Endothelial cell of umbilical vein (primary cell): Measurements from ENCODE around the gene ARHGAP21. TPM values are rescaled to one million over a fixed set of nuclear protein-coding genes. Genes with fewer than 3 reads are reported as not detected.

ENCODE experiments used
- BruUV-seq: library from RNA; stranded (reverse); fragments of 400-500 nt; replicated peaks from 2 replicates; lab custom pipeline; 2021; lab: Mats Ljungman, UMichigan
- CTCF ChIA-PET: fragments of 300-600, 350-600 bp; sonication (Branson Sonifier 250); formaldehyde crosslinking; loops from one replicate; lab custom pipeline; 2021; ENCODE audit warnings: antibody characterized with exemption, inconsistent platforms; lab: Charles Lee
- POLR2A ChIA-PET: fragments of 300-600, 350-600 bp; sonication (Branson Sonifier 250); formaldehyde crosslinking; loops from one replicate; lab custom pipeline; 2021; ENCODE audit warnings: antibody characterized with exemption, inconsistent platforms; lab: Charles Lee
- DNase-seq: peaks from one replicate; pipeline ENCODE4 v3.0.0-alpha.2; 2011; ENCODE audit warnings: low read depth, low spot score
- FAIRE-seq: peaks from 2 replicates; lab custom pipeline; 2011; peaks lifted over from hg19 to GRCh38; lab: Jason Lieb, UNC
- H2AFZ ChIP-seq: 2 replicates; pipeline ENCODE4 v1.6.0; 2012; ENCODE audit warnings: low read depth, low read length, control low read depth, inconsistent platforms
- H3K27ac ChIP-seq: 2 replicates; pipeline ENCODE4 v1.5.1; 2011; ENCODE audit warnings: low read depth, mild to moderate bottlenecking, control low read depth, low read length, moderate library complexity; ENCODE audit not compliant: insufficient read depth
- H3K27me3 ChIP-seq, 2 experiments: 2 replicates each; pipeline versions ENCODE4 v1.6.0 to v1.6.1; 2011; ENCODE audit warnings: low read length in 2 of 2, mixed read lengths in 1 of 2; ENCODE audit not compliant: control insufficient read depth in 2 of 2, insufficient read depth in 2 of 2
- H3K36me3 ChIP-seq, 2 experiments: 2 replicates in 1 of 2; 3 replicates in 1 of 2; pipeline ENCODE4 v1.5.1; 2011; ENCODE audit warnings: low read length in 2 of 2, mild to moderate bottlenecking in 1 of 2, moderate library complexity in 1 of 2; ENCODE audit not compliant: control insufficient read depth in 2 of 2, insufficient read depth in 2 of 2; ENCODE audit errors: extremely low read depth in 1 of 2
- H3K4me1 ChIP-seq: 3 replicates; pipeline ENCODE4 v1.5.1; 2011; ENCODE audit warnings: mild to moderate bottlenecking, low read length; ENCODE audit not compliant: control insufficient read depth, insufficient read depth; ENCODE audit errors: extremely low read depth
- H3K4me2 ChIP-seq: 2 replicates; pipeline ENCODE4 v1.6.1; 2011; ENCODE audit warnings: low read length, control low read depth, mixed read lengths; ENCODE audit not compliant: insufficient read depth
- H3K4me3 ChIP-seq, 3 experiments: fragments of 200-600 bp in 1 of 3; sonication (generic), shearing (Covaris generic) in 1 of 3; replicated peaks in 1 of 3; 2 replicates each; pipeline ENCODE4 v1.5.1; 2011 to 2016; ENCODE audit warnings: control low read depth in 3 of 3, low read length in 3 of 3, mild to moderate bottlenecking in 2 of 3, inconsistent platforms in 1 of 3, low read depth in 1 of 3, moderate library complexity in 1 of 3; ENCODE audit not compliant: insufficient read depth in 1 of 3
- H3K79me2 ChIP-seq: 2 replicates; pipeline ENCODE4 v1.6.0; 2012; ENCODE audit warnings: low read length, inconsistent platforms; ENCODE audit not compliant: control insufficient read depth, insufficient read depth
- H3K9ac ChIP-seq: replicated peaks from 2 replicates; pipeline ENCODE3; 2011; ENCODE audit warnings: low read length, control low read depth; ENCODE audit not compliant: insufficient read depth; ENCODE audit errors: extremely low read depth
- H3K9me1 ChIP-seq: replicated peaks from 3 replicates; pipeline ENCODE4 v1.6.0; 2011; ENCODE audit warnings: mild to moderate bottlenecking, low read length; ENCODE audit not compliant: control insufficient read depth, insufficient read depth; ENCODE audit errors: extremely low read depth
- H3K9me3 ChIP-seq: replicated peaks from 2 replicates; pipeline ENCODE4 v1.5.1; 2012; ENCODE audit warnings: low read length, inconsistent platforms; ENCODE audit not compliant: control insufficient read depth, insufficient read depth
- H4K20me1 ChIP-seq: replicated peaks from 2 replicates; pipeline ENCODE3; 2011; ENCODE audit warnings: mild to moderate bottlenecking, low read length; ENCODE audit not compliant: control insufficient read depth, insufficient read depth; ENCODE audit errors: extremely low read depth
- CTCF ChIP-seq, 2 donors: IDR thresholded peaks; 1 replicate in 1 of 2; 2 replicates in 1 of 2; pipeline ENCODE4 v1.5.1; 2011; ENCODE audit warnings: low read length in 2 of 2, mild to moderate bottlenecking in 2 of 2, moderate library complexity in 2 of 2, control low read depth in 1 of 2, inconsistent platforms in 1 of 2, low read depth in 1 of 2; ENCODE audit not compliant: insufficient read depth in 1 of 2; ENCODE audit errors: extremely low read depth in 1 of 2
- EZH2 ChIP-seq: IDR thresholded peaks from 2 replicates; pipeline ENCODE4 v1.6.1; 2012; ENCODE audit warnings: borderline replicate concordance, low read depth, mild to moderate bottlenecking, moderate library complexity, low read length, inconsistent platforms; ENCODE audit not compliant: severe bottlenecking
- FOS ChIP-seq: IDR thresholded peaks from 2 replicates; pipeline ENCODE4 v1.6.1; 2011; ENCODE audit warnings: mild to moderate bottlenecking, low read length, moderate library complexity, borderline replicate concordance; ENCODE audit not compliant: insufficient read depth
- GATA2 ChIP-seq: IDR thresholded peaks from 2 replicates; pipeline ENCODE4 v1.7.0; 2011; ENCODE audit warnings: low read depth, mild to moderate bottlenecking, moderate library complexity, mixed read lengths, low read length; ENCODE audit not compliant: insufficient read length, insufficient read depth
- JUN ChIP-seq: IDR thresholded peaks from 2 replicates; pipeline ENCODE4 v1.6.1; 2011; ENCODE audit warnings: borderline replicate concordance, low read depth; ENCODE audit not compliant: insufficient read length, insufficient read depth
- MAX ChIP-seq: IDR thresholded peaks from 2 replicates; pipeline ENCODE4 v1.6.1; 2011; ENCODE audit not compliant: insufficient read depth, insufficient read length
- MYC ChIP-seq: IDR thresholded peaks from one replicate; pipeline ENCODE4 v1.6.1; 2011; ENCODE audit warnings: mild to moderate bottlenecking, low read depth, low read length
- POLR2A ChIP-seq: IDR thresholded peaks from 2 replicates; pipeline ENCODE4 v1.6.1; 2012; ENCODE audit warnings: low read depth, mild to moderate bottlenecking, control low read depth, low read length
- POLR2AphosphoS5 ChIP-seq: IDR thresholded peaks from 2 replicates; pipeline ENCODE4 v1.6.1; 2012; ENCODE audit warnings: low read depth, mild to moderate bottlenecking, control low read depth, low read length, moderate library complexity; ENCODE audit not compliant: insufficient read depth
- dilution Hi-C: fragments of 300-500 bp; cut with MboI; formaldehyde crosslinking; loops from one replicate; pipeline ENCODE4 v1.15.0; 2019; ENCODE audit warnings: low sequenced_read_pairs; ENCODE audit not compliant: extremely low pct_ligation_motif_present
- intact Hi-C: fragments of 100-400 bp; cut with micrococcal nuclease; formaldehyde crosslinking; loops from one replicate; pipeline ENCODE4 v1.10.0; 2022
- polyA plus RNA-seq, 4 experiments: library from polyadenylated mRNA; depleted of rRNA in 3 of 4; stranded (reverse) in 3 of 4; unstranded in 1 of 4; fragments of >200 nt; gene quantifications; 2 replicates each; pipeline versions ENCODE4 v1.2.1 to v1.2.3, GENCODE V29; 2011 to 2012; ENCODE audit warnings: missing spikeins in 1 of 4
- total RNA-seq: library from RNA; stranded (reverse); gene quantifications from 2 replicates; pipeline ENCODE4 v1.2.3, GENCODE V29; 2021

The ARHGAP21 gene
- total and polyA plus RNA-seq, 2 donors (not counting 3 experiments of a cell fraction or from before 2014, with no cell fraction given), result 29.5 to 97.8 TPM

- BruUV-seq, result no TSS peak
- no peak overlapping the region for H3K4me2 ChIP-seq
- intact Hi-C loops (no loop called here), dilution Hi-C loops (no loop called here)
- ChIA-PET POLR2A (no interaction called here), CTCF (no interaction called here)
- H3K9me3 ChIP-seq, result no peaks in the 10 kb centered on the region
- peaks cover 22% of the 10 kb centered on the region for H4K20me1 ChIP-seq
- H3K27ac ChIP-seq, result no peak overlapping the region
- H3K36me3 ChIP-seq, result no peaks in the 10 kb centered on the region
- H3K9ac ChIP-seq, result no peak overlapping the region
- no peak for DNase-seq
- H3K9me1 ChIP-seq, result peaks cover 3% of the 10 kb centered on the region
- no peaks in the 10 kb centered on the region for H3K27me3 ChIP-seq
- peaks cover 18% of the 10 kb centered on the region for H3K4me1 ChIP-seq
- TF ChIP-seq POLR2AphosphoS5, result no peak
- TF ChIP-seq MYC, result no peak
- TF ChIP-seq JUN, result no peak
- no peak for TF ChIP-seq EZH2
- TF ChIP-seq MAX, result no peak
- H3K79me2 ChIP-seq, result peaks cover 92% of the 10 kb centered on the region
- no peak overlapping the region for H3K4me3 ChIP-seq
- FAIRE-seq, result no peak
- no peak overlapping the region for H2AFZ ChIP-seq
These were observed 20.0 kb downstream of the ARHGAP21 start for GRCh38 chr10:24703700-24704099.

- H2AFZ ChIP-seq, result no peak overlapping the region
- H3K9me1 ChIP-seq, result peaks cover 3% of the 10 kb centered on the region
- H3K4me1 ChIP-seq, result peaks cover 5% of the 10 kb centered on the region
- H4K20me1 ChIP-seq, result peaks cover 18% of the 10 kb centered on the region
- dilution Hi-C loops, result no loop called here
- intact Hi-C loops, result no loop called here
- H3K4me2 ChIP-seq, result no peak overlapping the region
- H3K27me3 ChIP-seq, result no peaks in the 10 kb centered on the region
- peaks cover 93% of the 10 kb centered on the region for H3K79me2 ChIP-seq
- FAIRE-seq (no peak), DNase-seq (no peak)
- no peak overlapping the region for H3K9ac ChIP-seq
- BruUV-seq, result no TSS peak
- no peak overlapping the region for H3K27ac ChIP-seq
- ChIA-PET CTCF (interaction anchor here (2.2 kb wide), 1 partner anchor 59 kb away, joined by 5 read pairs; no protein-coding TSS in a partner anchor), POLR2A (no interaction called here)
- no peaks in the 10 kb centered on the region for H3K36me3 ChIP-seq
- no peaks in the 10 kb centered on the region for H3K9me3 ChIP-seq
- no peak for TF ChIP-seq CTCF (IDR thresholded peaks at IDR 0.05; ENCODE audit: extremely low read depth in 1 of 2, insufficient read depth in 1 of 2, low read depth in 1 of 2, low read length in 2 of 2)
- no peak for TF ChIP-seq MYC
- no peak for TF ChIP-seq GATA2
- no peak for TF ChIP-seq POLR2AphosphoS5
- no peak for TF ChIP-seq FOS
- no peak for TF ChIP-seq POLR2A
- TF ChIP-seq JUN, result no peak
- TF ChIP-seq EZH2, result no peak
- TF ChIP-seq MAX, result no peak
- no peak overlapping the region for H3K4me3 ChIP-seq
These were observed 22.2 kb downstream of the ARHGAP21 start for GRCh38 chr10:24701447-24701846.
